Measurements from ENCODE around the gene CCNDBP1.

Gene CCNDBP1

GRCh38 chr15:43241100-43241499 is 55.9 kb downstream of the CCNDBP1 start:
- Mint-ChIP-seq H3K4me3 (no peak overlapping the region), H3K27ac (no peak overlapping the region), H3K4me1 (ENCODE audit: low read depth) (peaks cover 15% of the 10 kb centered on the region), H3K27me3 (no peaks in the 10 kb centered on the region), H3K9me3 (no peaks in the 10 kb centered on the region), H3K36me3 (ENCODE audit: low read depth) (no peaks in the 10 kb centered on the region)

- Mint-ChIP-seq H3K4me3 (no peak overlapping the region), H3K36me3 (ENCODE audit: low read depth) (no peaks in the 10 kb centered on the region), H3K27ac (no peak overlapping the region), H3K27me3 (no peaks in the 10 kb centered on the region), H3K9me3 (no peaks in the 10 kb centered on the region), H3K4me1 (ENCODE audit: low read depth) (peaks cover 15% of the 10 kb centered on the region)
These were observed 57.4 kb downstream of the CCNDBP1 start for GRCh38 chr15:43242616-43243015.

- no peak overlapping the region for H3K4me3 Mint-ChIP-seq
- H3K36me3 Mint-ChIP-seq (ENCODE audit: low read depth) = no peaks in the 10 kb centered on the region
- no peaks in the 10 kb centered on the region for H3K9me3 Mint-ChIP-seq
- peaks cover 15% of the 10 kb centered on the region for H3K4me1 Mint-ChIP-seq (ENCODE audit: low read depth)
- H3K27ac Mint-ChIP-seq = no peak overlapping the region
- H3K27me3 Mint-ChIP-seq = no peaks in the 10 kb centered on the region
These were observed 57.9 kb downstream of the CCNDBP1 start for GRCh38 chr15:43243020-43243645.

DNA sequence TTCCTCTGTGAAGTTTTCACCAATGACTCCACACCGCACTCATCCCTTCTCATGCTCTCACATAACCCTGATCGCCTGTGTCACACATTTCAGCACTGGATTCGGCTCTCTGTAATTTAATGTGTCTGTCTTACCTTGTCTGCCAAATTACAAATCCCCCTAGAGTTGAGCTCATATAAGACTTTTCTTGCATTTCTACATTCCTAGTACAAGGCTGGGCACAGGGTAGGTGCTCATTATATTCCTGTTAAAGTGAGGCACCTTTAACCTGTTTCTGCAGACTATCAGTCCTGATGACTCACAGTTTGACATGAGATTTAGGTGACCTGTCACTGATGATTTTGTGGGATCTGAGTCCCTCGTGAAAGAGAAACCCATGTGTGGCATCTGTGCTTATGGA is 58.9 kb downstream of the CCNDBP1 start:
- Mint-ChIP-seq H3K27me3 (no peaks in the 10 kb centered on the region), H3K4me1 (ENCODE audit: low read depth) (peaks cover 22% of the 10 kb centered on the region), H3K36me3 (ENCODE audit: low read depth) (no peaks in the 10 kb centered on the region), H3K9me3 (no peaks in the 10 kb centered on the region), H3K27ac (no peak overlapping the region), H3K4me3 (no peak overlapping the region)

- H3K4me1 Mint-ChIP-seq (ENCODE audit: low read depth) = peaks cover 30% of the 10 kb centered on the region
- H3K36me3 Mint-ChIP-seq (ENCODE audit: low read depth) = no peaks in the 10 kb centered on the region
- H3K27me3 Mint-ChIP-seq = no peaks in the 10 kb centered on the region
- H3K4me3 Mint-ChIP-seq = no peak overlapping the region
- no peaks in the 10 kb centered on the region for H3K9me3 Mint-ChIP-seq
- H3K27ac Mint-ChIP-seq = no peak overlapping the region
These were observed 61.1 kb downstream of the CCNDBP1 start for GRCh38 chr15:43246261-43246774.
